Activated CD4-positive, CD25-positive, alpha-beta regulatory T cell treated with anti-CD3 and anti-CD28 coated beads, Interleukin-2, amount 50 U/mL, for 72 hours (primary cell): ENCODE results near the gene C1orf226.

ENCODE experiments used
- DNase-seq: peaks from one replicate; pipeline ENCODE4 v3.0.0; 2021

The C1orf226 gene

DNA sequence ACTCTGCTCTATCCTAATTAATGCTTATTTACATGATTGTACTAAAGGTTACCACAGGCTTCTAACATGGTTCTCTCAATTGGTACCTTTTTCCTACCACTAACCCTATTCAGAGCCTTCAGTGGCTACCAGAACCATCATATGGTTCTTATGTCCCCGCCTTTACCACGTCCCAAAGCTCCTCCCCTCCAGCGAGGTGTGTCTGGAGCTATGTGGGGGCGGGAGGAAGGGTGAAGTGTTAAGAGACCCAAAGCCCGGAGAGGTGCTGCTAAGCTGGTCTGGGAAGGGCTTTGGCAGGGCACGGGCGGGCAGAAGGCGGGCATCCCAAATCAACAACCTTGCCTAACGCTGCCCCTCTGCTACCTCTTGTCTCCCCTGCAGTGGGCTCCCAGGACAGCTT lies 14.9 kb upstream of the C1orf226 start:
- DNase-seq, result no peak

DNA sequence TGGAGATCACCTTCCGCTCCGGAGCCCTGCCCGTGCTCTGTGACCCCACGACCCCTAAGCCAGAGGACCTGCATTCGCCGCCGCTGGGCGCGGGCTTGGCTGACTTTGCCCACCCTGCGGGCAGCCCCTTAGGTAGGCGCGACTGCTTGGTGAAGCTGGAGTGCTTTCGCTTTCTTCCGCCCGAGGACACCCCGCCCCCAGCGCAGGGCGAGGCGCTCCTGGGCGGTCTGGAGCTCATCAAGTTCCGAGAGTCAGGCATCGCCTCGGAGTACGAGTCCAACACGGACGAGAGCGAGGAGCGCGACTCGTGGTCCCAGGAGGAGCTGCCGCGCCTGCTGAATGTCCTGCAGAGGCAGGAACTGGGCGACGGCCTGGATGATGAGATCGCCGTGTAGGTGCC lies 14.5 kb upstream of the C1orf226 start:
- DNase-seq, result no peak

DNA sequence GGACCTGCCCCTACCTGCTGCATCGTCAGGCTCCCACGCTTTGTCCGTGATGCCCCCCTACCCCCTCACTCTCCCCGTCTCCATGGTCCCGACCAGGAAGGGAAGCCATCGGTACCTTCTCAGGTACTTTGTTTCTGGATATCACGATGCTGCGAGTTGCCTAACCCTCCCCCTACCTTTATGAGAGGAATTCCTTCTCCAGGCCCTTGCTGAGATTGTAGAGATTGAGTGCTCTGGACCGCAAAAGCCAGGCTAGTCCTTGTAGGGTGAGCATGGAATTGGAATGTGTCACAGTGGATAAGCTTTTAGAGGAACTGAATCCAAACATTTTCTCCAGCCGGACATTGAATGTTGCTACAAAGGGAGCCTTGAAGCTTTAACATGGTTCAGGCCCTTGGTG lies 13.8 kb upstream of the C1orf226 start:
- DNase-seq, result no peak

DNA sequence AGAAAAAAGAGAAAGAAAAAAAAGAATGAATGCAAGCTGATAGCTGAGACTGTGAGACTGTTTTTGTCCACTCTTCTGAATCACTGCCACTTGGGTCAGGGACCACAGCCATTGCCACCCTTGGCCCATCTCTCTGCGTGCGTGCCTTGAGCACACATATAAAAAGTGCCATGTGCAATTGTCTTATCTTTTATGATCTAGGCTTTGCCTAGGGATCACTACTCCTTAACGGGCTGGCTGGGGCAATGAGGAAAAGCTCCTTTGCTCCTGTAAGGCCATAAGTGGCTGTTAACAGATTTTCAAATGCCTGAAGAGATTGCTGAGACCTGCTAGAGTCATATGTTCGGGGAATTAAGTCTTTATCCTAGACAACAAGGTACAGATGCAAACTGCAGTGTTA lies 13.1 kb upstream of the C1orf226 start:
- DNase-seq, result no peak

DNA sequence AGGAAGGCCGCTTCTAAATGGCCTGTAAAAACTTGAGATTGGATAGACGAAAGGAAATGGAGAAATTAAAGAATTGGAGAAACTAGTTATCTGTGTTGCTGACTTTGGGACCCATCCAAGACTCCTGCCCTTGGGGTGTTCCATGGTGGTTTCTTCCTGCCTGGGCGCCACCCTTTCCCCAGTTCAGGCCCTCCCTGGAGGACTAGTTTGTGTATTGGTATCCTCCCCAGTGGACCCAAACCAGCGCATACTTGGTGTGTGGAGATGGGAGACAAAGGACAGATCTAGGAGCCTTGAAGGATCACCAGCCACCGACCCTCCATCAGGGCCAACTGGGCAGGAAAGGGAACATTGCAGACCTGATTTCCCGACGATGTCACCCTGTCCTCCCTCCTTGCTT lies 12.0 kb upstream of the C1orf226 start:
- no peak for DNase-seq

DNA sequence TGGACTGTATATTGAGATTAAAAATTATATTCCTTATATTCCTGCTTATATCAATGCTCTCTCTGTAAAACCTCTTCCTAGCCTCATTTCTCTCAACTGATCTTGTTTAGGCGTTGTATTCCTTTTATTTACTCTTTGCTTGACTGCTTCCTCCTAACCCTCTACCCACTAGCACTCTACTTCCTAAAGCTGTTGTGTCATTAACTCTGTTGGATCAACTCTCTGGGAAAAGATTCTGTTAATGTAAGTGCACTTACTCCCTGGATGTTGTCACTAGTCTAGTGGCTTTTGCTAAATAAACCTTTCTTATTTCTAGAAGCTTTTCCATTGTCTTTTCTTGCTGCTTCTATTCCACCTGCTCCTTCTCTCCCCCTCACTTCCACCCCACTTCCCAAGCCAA lies 11.4 kb upstream of the C1orf226 start:
- DNase-seq, result no peak

DNA sequence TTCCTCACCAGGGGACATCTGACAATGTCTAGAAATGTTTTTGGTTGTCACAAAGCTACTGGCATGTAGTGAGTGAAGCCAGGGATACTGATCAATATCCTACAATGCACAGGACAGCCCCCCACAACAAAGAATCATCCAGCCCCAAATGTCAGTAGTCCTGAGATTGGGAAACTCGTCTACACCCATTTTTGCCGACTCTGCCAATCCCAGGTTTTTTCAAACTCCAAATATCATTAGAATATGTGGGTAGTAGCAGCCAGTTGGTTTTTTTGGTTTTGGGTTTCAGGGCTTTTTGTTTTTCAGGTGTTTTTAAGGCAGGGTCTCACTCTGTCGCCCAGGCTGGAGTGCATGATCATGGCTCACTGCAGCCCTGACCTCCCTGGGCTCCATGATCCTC lies 10.8 kb upstream of the C1orf226 start:
- DNase-seq, result no peak

DNA sequence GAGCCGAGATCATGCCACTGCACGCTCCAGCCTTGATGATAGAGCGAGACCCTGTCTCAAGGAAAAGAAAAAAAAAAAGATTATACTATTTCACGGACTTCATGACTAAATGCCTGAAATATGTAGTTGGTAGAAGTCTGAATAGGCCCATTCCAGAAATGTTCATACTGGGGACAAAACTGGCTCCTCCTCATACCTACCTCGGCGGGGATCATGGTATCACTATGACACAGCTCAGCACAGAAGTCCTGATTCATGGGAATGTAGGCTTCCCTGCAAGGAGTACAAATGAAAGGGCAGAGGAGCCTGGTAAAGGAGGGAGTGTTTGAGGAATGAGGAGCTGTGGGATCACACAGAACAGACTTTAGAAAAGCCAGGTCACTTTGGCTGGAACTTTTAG lies 9.9 kb upstream of the C1orf226 start:
- DNase-seq, result no peak

DNA sequence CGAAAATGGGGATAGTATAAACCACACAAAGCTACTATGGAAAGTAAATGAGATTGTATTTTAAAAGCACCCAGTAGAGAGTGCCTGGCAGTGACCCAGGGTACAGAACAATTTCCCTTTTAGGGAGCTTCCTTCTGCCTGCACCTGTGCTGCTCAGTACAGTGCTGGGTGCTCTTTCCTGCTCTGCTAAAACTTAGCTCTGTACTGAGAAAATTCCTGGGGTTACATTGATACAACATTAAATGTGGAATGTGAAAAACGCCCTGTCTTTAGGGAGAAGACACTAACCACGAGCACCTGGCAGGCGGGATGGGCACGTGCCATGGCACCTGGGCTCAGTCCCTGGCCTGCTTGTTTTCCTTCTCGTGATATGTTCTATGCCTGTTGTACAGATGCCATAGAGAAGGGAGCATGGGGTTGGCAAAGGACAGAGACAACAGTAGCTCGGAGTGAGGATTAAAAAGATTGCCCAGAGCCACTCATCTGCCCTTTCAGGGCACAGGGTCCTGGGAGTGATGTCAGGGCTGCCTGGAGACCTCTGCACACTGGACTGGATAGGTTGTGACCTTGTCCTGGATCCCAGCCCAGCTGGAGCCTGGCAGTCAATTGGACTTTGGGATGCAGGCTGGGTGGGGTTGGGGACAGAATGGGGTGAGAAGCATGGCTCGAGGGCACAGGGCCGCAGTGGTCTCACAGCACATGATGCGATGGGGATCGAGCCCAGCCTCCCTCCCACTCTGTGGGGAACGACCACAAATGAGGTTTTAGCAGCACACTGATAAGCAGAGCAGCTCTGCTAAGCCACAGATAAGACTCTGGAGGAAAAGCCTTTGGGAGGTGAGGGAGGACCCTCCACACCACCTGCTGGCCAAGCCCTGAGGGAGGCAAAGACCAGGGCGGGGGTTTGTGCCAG lies 9.1 kb upstream of the C1orf226 start:
- DNase-seq, result no peak

DNA sequence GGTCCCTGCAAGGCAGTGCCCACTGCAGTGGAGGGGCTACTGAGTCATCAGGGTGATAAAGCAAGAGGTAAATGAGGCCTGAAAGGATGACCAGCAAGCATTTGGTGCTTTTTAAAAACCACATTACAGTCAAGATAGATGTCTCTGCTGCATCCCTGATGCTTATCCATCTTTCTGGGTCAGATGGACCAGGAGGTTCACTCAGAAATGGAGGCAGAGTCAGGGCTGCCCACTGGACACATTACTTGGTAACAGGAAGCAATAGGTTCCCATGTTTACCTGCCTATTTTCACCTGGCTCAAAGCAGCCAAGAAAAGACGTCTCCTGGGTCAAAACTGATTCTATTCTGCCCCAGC lies 8.5 kb upstream of the C1orf226 start:
- no peak for DNase-seq

DNA sequence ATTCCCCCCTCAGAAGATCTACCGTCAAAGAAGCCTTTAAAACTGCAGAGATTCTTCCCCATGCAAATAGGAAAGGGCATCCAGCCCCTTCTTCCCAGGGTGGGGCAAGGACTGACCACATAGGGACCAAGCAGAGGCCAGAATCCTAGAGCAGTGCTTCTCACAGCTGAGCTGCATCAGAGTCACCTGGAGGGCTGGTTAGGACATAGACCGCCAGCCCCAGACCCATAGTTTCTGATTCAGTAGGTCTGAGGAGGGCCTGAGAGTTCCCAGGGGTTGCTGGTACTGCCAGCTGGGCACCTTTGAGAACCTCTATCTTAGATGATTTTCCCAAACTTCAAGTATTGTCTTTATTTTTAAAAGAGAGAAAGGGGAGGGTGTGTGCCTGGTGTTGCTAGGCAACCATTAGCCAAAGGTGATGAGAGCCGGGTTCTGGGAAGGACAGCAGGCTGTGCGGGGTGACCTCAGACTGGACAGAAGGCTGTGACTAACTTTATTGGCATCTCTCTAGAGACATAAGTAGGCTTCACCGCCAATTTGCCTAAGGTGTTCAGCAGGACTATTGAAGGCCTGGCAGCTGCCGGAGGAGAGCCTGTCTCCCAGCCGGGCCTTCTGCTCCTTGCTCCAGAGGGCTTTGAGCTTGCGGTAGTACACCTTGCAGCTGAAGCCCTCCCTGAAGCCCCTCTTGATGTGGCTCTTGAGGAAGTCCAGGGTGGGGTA lies 7.8 kb upstream of the C1orf226 start:
- no peak for DNase-seq

DNA sequence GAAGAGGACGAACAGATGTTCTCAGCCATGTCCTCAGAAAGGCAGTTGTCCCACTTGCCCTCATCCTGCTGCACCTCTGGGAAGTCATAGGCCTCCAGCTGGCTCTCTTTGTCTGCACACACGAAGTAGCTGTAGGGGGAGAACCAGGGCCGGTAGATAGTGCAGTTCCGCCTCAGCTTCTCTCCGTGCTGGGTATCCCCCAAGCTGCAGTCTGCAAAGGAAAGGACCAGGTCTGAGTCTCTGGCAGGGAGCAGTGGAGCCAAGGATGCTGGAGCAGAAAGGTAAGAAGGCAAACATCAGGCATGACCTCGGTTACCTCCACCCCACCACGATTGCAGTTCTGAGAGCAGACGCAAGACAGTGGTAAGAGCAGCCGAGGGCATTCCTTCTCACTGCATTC lies 7.1 kb upstream of the C1orf226 start:
- DNase-seq, result no peak

DNA sequence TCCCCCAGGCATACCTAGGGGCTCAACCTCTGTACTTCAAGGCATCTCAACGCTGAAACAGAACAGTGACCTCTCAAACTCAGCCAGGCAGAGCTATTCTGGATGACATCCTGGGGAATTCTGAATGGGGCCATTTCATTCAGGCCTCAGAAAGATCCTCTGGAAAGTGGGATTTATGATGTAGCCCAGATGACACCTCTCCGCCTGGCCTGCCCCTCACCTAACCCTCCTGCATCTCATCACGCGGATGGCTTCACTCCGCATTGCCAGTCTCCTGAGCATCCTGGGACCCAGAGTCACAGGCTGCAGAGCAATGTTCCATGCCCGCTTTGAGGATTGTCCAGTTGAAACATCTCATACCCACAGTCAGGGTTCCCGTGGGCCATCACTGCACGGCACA lies 6.1 kb upstream of the C1orf226 start:
- no peak for DNase-seq

DNA sequence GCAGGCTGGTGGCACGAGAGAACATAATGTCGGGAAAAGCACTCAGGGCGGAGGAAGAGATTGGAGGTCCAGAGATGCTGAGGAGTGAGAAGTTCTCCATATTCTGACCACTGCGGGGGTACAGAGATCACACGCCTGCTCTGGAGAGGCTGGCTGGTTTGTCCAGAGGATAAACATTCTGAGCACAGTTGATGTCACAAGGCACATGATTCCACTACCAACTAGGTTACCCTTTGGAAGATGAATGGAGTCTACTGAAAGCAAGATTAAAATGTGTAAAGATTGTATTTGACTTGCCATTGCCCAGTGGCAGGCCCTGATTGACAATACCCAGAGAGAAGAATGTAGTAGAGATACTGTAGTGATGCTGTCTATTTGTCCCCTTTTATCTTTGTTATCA lies 4.8 kb upstream of the C1orf226 start, which contains the start of gene SPATA46:
Gene SPATA46, minus strand, starts transcription at position 164 of the 400 bp plus-strand sequence. Its CDS starts 64 bp downstream, at position 100.
- DNase-seq, result no peak

DNA sequence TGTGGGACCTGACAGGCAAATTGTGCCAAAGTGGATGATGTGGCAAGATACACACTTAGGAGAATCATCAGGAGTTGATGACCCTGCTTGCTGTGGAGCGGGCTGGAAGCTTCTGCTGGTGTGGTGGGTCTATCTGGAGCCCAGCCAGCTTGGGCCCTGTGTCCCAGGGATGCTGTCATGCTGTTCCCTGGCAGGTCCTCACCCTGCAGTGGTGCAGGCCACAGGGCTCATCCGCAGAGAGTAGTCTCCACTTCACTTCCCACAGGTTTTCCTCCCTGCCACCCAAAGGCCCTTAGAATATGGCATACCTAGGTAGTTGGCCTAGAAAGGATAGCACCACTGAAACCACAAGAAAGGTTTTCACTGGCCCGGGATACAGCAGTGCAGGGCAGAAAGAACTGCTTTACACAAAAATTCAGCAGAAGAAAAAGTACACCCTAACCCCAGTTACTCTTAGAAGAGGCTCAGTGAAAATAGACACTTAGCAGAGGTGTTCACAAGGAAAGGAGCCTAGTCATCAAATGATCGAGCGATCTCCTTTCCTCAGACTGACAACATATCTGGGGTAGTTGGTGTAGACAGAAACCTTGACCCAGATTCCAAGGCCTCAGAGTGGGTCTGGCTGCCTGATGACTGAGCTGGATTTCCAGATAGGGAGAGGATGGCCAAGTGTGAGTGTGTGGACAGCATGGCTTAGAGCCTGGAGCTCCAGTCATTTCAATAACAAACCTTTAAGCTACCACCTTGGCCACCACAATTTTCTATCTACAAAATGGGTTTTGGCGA lies 1.3 kb upstream of the C1orf226 start:
- no peak for DNase-seq

DNA sequence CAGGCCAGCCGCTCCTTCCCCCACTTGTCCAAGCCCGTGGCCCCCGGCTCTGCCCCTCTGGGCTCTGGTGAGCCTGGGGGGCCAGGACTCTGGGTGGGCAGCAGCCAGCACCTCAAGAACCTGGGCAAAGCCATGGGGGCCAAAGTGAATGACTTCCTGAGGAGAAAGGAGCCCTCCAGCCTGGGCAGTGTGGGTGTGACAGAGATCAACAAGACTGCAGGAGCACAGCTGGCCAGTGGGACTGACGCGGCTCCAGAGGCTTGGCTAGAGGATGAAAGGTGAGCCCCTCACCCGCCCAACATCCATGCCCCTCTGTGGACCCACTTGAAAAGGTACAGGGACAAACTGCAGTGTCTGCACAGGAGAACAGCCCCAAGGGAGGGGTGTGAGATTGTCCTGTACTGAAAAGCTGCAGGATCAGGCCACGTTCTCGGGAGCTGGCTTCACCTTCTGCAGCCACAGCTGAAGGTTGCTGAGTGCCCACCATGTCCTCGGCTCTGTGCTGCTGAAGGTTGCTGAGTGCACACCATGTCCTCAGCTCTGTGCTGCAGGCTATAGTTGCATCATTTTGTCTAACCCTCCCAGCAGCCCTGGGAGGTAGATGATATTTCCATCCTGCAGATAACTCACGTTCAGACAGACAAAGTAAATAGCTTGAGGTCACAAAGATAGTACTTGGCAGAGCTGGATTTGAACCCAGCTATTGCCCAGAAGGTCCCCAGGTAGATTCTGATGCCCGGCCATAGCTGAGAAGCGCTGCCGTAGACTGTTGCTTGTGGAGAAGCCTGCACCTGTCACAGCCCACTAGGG lies 618 bp downstream of the C1orf226 start:
- DNase-seq, result no peak

DNA sequence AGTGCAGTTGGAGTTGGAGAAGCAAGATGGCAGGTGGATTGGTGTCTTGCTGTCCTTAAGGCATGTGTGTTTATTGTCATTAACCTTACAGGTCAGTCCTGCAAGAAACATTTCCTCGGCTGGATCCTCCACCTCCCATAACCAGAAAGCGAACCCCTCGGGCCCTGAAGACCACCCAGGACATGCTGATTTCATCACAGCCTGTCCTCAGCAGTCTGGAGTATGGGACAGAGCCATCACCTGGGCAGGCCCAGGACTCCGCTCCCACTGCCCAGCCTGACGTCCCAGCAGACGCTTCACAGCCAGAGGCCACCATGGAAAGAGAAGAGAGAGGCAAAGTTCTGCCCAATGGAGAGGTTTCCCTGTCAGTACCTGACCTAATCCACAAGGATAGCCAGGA lies 1.6 kb downstream of the C1orf226 start:
- no peak for DNase-seq

DNA sequence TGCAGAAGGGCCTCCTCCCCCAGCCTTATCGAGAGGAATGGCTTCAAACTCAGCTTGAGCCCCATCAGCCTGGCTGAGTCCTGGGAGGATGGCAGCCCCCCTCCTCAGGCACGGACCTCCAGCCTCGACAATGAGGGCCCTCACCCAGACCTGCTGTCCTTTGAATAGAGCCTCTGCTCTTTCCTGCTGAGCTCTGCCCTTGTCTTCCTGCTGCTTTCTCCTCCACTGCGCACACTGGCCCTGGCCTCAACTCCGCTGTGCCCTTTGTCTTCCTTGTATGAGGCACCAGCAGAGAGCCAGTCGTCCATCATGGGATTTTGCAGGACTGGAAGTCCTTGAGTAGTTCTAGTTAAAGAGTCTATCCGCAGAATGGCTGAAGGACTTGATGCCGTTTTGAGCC lies 2.0 kb downstream of the C1orf226 start:
- DNase-seq, result no peak

DNA sequence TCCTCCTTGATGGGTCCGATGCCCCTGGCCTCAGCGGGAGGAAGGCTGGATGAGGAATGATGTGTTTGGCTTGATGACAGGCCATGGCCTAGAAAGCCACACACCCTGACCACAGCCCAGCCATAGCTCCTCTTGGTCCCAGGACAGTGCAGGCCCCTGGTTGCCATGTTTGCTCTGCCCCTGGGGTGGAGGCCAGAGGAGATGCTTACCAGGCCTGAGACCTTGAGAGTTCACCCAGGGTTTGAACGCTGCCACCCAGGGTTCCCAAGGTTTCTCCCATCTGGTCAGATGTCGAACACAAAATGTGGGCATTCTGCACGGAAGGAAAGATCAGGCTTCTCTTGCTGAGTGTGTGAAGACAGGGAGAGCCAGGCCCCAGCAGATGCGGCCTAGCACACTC lies 2.6 kb downstream of the C1orf226 start:
- no peak for DNase-seq

DNA sequence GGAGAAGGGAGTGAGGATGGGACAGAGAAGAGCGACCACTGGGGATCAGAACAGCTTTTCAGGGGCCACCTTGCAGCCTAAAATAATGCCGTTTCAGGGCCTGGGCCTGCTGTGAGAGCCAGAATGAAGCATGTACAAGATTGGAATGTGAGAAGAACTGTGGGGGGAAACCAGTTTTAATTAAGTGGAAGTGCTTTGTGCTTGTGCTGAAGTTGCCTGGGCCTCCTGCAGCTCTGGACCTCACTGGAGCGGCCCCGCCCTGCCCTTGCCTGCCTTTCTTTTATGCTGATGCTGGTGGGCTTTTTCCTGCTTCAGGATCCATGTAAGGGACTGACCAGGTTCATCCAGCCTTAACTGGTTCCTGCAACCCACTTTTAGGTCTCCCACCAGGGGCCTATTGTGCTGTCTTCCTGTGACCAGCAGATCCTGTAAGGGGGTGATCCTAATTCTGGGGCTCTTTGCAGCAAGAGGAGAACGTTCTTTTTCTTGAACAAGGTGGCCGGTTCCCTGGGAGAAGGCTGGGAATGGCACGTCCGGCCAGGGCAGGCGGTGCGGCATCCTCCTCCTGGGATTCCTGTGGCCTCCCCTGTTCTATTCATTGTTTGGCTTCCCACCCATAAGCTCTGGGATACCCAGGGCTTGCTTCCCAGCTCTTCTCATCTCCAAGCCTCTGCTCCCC lies 3.2 kb downstream of the C1orf226 start:
- DNase-seq, result no peak

DNA sequence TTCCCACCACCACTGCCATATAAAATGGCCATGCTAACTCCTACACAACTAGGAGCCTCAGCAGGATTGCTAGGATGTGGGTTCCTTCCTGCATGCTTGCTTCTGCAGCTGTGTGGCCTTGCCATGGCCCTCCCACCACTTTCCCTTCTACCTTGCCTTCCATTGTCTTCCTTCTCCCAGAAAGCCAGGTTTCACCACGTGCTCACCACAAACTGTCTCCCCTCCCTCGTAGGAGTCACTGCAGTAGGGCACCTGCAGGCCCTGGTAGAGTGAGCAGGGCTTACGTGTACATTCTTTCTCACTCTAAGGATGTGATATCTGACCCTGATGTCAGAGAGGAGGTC lies 3.7 kb downstream of the C1orf226 start:
- DNase-seq, result no peak

DNA sequence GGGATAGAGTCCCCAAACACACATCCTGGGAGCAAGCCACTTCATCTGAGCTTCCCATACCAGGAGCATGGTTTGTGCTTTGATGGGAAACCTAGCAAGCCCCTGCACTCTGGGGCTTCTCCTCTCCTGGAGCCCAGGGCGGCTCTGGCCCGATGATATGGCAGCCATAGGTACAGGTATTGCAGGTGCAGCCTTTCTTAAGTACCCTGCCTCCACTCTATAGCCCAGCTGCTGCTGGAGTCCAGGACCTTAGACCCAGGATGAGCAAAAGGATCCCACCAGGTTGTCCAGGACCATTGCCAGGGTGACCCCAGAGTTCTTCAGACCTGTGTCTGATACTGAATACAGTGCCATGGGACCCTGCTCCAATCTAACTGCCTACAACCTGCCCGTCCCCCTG lies 4.2 kb downstream of the C1orf226 start:
- no peak for DNase-seq
